GM12878 (cell line): Measurements from ENCODE around the gene CREG1.

Experiments used
- ESRRA ChIP-seq: IDR thresholded peaks from 2 replicates; pipeline ENCODE4 v1.6.1; 2012; ENCODE audit warnings: mild to moderate bottlenecking, low read length, improper control_type of control experiment
- EZH2 ChIP-seq: IDR thresholded peaks from 2 replicates; pipeline ENCODE4 v1.6.1; 2012; ENCODE audit warnings: low read depth, mild to moderate bottlenecking, control low read depth, inconsistent platforms, low read length, borderline replicate concordance; ENCODE audit not compliant: control insufficient read depth
- NFYB ChIP-seq: IDR thresholded peaks from 2 replicates; pipeline ENCODE4 v1.6.1; 2011; ENCODE audit warnings: low read depth, mild to moderate bottlenecking, low read length, improper control_type of control experiment, moderate library complexity; ENCODE audit not compliant: insufficient read depth
- POLR2A ChIP-seq: IDR thresholded peaks from 2 replicates; pipeline ENCODE4 v1.6.1; 2011; ENCODE audit warnings: low read depth, mild to moderate bottlenecking, low read length
- STAT3 ChIP-seq: IDR thresholded peaks from 2 replicates; pipeline ENCODE4 v1.6.1; 2011; ENCODE audit warnings: low read depth, low read length, improper control_type of control experiment

DNA sequence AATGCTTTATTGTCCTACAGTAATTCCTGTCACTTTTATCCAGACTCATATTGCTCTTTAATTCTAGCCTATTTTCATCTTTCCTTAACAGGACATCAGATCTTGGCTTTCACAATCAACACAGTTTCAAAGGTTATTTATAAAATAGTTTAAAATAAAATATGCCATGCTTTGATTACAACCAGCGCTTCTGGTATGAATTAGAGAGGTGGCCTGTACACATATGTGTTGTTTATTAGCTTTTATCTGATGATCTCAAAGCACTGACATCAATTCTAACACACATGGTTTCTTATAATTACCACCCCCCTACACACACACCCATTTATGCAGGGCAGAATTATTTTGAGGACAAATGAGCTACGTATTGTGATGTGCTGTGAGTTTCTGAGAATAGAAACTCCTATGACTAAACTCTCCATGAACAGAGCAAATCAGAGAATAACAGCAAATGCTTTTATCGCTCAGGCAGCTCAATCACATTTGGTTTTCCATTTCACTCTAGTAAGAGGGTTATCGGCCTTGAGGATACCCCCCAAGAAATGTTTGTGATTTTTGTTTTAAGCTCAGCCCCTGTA is 53.2 kb downstream of the CREG1 start:
- TF ChIP-seq EZH2 (no peak), STAT3 (no peak), NFYB (no peak), ESRRA (no peak), POLR2A (no peak)
